Stimulated activated CD8-positive, alpha-beta memory T cell treated with anti-CD3 and anti-CD28 coated beads, Interleukin-7, amount 100 ng/mL, for 48 hours (primary cell): Measurements from ENCODE around the gene OSBPL9.

ENCODE experiments used
- DNase-seq, 2 donors: peaks; one replicate each; pipeline ENCODE4 v3.0.0-alpha.2; 2020; ENCODE audit warnings: low read depth in 1 of 2; ENCODE audit errors: extremely low read depth in 1 of 2

The OSBPL9 gene

GRCh38 chr1:51661081-51661518 lies 44.2 kb downstream of the OSBPL9 start:
- DNase-seq: no peak

GRCh38 chr1:51663105-51663504 lies 46.2 kb downstream of the OSBPL9 start:
- DNase-seq: no peak

DNA sequence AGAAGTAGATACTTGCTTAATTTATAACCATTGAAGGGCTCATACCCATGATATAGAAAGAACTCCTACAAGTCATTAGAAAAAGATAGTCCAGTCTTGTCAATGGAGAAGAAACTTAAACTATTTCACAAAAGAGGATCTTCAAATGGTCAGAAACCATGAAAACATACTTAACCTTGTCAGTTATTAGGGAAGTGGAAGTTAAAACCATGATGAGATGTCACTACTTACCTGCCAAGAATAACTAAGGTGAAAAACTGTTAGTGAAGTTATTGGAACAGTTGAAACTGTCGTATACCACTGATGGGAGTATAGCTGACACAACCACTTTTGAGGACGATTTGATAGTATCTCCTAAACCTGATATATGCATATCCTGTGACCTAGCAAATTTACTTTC lies 46.8 kb downstream of the OSBPL9 start:
- DNase-seq: no peak

DNA sequence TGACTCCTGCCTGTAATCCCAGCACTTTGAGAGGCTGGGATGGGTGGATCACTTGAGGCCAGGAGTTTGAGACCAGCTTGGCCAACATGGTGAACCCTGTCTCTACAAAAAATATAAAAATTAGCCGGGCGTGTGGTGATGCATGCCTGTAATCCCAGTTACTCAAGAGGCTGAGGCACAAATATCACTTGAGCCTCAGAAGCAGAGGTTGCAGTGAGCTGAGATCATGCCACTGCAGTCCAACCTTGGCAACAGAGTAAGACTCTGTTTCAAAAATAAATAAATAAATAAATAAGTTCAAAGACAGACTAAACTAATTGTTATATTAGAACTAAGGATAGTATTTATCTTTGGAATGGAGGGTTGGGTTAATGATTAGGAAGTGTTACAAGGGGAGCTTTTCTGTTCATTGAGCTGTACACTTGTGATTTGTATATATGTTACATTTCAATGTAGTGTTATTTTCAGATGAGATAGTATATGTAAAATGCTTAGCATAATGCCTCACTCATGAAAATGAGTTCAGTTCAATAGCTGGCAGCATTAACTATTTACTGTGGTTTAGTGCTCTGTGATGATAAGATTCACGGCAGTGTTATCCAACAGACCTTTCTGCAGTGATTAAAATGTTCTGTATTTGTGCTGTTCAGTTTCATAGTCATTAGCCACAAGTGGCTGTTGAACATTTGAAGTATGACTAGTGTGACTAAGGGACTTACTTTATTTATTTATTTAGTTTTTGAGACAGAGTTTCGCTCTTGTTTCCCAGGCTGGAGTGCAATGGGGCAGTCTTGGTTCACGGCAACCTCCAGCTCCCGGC lies 47.7 kb downstream of the OSBPL9 start:
- no peak for DNase-seq

GRCh38 chr1:51666478-51666877 lies 49.6 kb downstream of the OSBPL9 start:
- DNase-seq: no peak

DNA sequence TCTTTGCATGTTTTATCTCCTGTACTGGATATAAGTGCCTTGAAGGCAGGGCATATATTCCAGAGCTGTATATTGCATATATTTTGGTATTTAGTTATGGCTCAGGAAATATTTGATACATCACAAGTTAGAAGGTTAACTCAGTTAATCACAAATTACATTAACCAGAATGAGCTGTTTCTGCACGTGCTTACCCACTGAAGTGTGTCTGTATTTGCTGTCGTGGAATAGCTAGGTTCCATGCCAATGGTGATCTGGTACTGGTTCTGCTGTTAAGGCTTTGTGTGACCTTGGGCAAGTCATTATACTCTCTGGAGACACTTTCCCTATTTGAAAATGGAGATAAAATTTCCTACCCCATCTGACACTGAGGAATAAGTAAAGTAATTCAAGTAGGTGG lies 50.7 kb downstream of the OSBPL9 start:
- DNase-seq: no peak

DNA sequence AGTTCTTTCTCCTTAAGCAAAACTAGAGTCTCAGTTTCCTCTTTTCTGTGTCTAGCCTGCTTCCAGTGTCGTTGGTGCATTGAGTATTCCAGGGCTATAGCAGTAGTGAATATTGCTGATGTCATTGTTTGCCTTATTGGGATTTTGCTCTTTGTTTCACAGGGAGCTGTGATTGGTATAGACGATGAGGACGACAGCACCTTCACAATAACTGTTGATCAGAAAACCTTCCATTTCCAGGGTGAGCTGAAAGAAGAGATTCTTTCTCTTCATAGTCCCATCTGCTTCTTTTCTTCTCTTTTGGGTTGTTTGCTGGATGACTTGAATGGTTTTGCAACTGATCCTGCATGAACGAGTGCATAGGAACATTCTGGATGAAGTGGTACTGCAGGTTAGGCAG lies 52.4 kb downstream of the OSBPL9 start:
- no peak for DNase-seq

- DNase-seq: no peak
Measured at GRCh38 chr1:51669816-51670215, 52.9 kb downstream of the OSBPL9 start.

- DNase-seq: no peak
Measured at GRCh38 chr1:51671527-51672325, 54.8 kb downstream of the OSBPL9 start.

GRCh38 chr1:51673279-51673678 lies 56.4 kb downstream of the OSBPL9 start:
- DNase-seq: no peak

DNA sequence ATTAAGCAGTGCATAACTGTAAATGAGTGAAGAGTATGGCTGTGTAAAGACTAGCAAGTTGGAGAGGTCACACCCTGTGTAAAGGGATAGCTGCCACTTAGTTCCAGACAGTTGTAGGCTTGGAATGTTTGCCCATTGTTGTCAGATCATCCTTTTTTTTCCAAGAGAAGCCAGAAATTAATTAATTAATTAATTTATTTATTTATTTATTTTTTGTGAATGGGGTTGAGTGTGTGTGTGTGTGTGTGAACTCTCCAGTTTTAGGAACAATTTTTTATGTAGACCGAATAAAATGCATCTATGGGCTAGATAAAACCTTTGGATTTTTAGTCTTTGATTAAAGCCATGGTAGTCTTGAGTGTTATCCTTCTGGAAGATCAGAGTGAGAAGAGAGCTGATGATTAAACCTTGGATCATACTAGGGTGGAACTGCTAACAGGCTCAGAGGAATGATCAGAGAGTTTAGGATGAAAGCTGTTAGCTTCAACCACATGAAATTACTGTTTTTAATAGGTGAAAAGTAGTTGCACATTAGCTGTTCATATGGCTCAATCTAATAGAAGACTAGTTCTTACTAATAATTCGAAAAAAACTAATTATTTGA lies 58.4 kb downstream of the OSBPL9 start:
- DNase-seq: no peak

DNA sequence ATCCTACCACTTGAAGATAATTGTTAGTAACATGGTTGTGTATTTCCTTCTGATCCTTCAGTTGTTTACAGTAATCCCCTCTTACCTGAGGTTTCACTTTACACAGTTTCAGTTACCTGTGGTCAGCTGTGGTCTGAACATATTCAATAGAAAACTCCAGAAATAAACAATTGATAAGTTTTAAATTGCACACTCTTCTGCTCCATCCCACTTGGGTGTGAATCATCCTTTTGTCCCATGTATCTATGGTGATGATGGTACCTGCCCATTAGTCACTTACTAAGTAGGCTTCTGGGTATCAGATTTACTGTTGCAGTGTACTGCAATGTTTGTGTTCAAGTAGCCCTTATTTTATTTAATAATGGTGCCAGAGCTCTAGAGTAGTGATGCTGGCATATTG lies 62.5 kb downstream of the OSBPL9 start:
- DNase-seq: no peak

GRCh38 chr1:51684776-51685175 lies 67.9 kb downstream of the OSBPL9 start:
- no peak for DNase-seq

DNA sequence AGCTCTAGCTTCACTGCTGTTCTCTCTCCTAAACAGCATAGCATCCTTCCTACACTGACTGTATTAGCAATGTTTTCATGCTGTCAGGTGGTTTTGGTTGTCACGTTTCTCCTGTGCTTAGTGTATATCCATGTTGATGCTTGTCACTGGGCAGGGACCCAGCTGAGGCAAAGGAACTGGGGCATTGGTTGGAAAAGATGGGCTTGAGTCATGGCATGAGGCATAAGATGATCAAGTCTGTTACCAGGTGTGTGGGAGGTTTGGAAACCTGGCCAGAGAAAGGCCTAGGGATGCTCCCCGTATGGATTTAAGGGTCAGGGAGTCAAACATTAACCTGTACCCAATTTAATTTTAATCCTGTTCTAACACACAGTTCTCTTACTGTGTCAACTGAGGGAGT lies 69.6 kb downstream of the OSBPL9 start:
- DNase-seq: no peak

DNA sequence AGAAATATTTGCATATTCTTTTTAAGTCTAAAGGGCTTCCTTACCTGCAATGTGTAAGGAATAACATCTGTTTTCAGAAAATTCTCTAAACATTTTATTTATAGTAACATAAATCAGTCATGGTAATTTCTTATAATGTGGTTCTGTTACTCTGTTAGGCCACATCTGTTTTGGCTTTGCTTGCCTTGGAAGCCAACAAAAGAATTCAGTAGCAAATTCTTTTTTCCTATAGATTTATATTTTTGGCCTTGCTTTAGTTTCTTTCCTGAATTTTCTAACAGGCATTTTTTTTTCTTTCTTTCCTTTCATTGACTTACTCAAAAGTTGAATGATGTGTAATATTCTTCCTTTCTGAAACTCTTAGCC lies 72.2 kb downstream of the OSBPL9 start:
- DNase-seq: no peak

- no peak for DNase-seq
Measured at GRCh38 chr1:51689643-51690042, 72.8 kb downstream of the OSBPL9 start.

- no peak for DNase-seq
Measured at GRCh38 chr1:51690285-51690961, 73.5 kb downstream of the OSBPL9 start.

DNA sequence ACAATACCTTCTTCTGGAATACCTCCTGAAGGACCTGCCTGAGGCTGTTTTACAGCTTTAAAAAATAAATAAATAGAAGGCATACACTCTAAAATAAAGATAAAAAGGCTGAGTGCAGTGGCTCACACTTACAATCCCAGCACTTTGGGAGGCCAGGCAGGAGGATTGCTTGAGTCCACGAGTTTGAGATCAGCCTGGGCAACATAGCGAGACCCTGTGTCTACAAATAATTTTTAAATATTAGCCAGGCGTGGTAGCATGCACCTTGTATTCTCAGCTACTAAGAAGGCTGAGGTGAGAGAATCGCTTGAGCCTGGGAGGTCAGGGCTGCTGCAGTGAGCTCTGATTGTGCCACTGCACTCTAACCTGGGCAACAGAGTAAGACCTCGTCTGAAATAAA lies 75.0 kb downstream of the OSBPL9 start:
- DNase-seq: no peak

DNA sequence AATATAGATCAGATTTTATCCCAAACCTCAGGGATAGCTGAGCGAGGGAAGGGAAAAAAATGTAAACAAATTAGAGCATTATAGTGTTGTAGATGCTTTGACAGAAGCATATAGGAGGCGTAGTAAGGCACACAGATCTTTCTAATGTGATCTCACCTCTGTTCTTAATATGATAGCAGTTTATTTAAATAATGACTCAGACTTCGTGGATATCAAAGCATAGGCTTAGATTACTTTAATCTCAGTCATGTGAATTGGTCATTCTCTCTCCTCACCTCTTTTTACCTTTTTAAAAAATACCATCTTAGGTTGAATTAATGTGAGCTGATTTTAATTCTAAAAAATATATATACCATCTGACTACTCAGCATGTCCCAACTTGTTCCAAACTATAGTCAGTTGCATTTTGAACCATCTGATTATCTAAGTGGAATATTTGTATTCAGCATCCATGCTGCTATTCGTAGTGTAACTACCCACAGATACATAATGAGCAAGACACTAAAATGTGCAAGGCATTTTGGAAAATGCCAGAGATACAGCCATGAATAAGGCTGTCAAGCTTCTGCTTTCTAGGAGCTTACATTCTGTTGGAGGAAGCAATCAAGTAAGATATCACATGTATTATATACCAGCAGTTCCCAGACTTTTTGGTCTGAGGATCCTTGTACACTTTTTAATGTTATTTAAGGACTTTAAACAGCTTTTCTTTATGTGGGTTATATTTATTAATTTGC lies 76.7 kb downstream of the OSBPL9 start:
- DNase-seq: no peak

DNA sequence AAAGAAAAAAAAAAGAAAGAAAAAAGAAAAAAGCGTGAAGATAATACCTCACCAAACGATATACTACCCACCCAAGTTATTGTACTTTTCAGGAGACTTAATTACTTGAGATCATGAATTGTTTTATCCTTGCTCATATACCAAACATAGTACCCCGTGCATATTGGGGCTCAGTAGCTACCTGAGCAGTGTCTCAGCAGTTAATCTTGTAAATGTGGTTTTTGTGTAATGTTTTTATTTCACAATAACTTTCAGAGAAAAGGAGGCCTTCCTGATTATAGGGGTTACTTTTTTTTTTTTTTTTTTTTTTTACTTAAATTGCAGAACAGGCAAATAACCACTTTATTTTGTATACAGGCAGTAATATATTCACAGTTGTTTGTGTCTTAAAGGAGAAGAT lies 80.3 kb downstream of the OSBPL9 start:
- no peak for DNase-seq

GRCh38 chr1:51699391-51699790 lies 82.5 kb downstream of the OSBPL9 start:
- no peak for DNase-seq
